Measurements from ENCODE around the gene ZDHHC4. TPM values are rescaled to one million over a fixed set of nuclear protein-coding genes. Genes with fewer than 3 reads are reported as not detected.

The ZDHHC4 gene
- total and polyA plus RNA-seq, 2 of the 13 experiments (the other 11 are each of a cell fraction or from before 2014, with no cell fraction given): 83.2 to 188 TPM

GRCh38 chr7:6637544-6638229, 60.4 kb downstream of the ZDHHC4 start (continued):
- TF ChIP-seq CTCF (CRISPR knock-in tag; IDR thresholded peaks at IDR 0.05) (peak; percentile 65), ZFAT (CRISPR knock-in tag; conservative IDR thresholded peaks at IDR 0.05) (no peak), SP4 (CRISPR knock-in tag; IDR thresholded peaks at IDR 0.05) (no peak), ZNF207 (IDR thresholded peaks at IDR 0.05; ENCODE audit: borderline replicate concordance) (no peak), ZBED4 (CRISPR knock-in tag; IDR thresholded peaks at IDR 0.05; ENCODE audit: borderline replicate concordance) (no peak), ZNF574 (CRISPR knock-in tag; IDR thresholded peaks at IDR 0.05) (peak; percentile 68), ZNF12 (CRISPR knock-in tag; IDR thresholded peaks at IDR 0.05) (no peak), PHF20 (CRISPR knock-in tag; IDR thresholded peaks at IDR 0.05) (no peak), HIVEP1 (CRISPR knock-in tag; IDR thresholded peaks at IDR 0.05) (0 out of 2 replicates have a peak, but pooled peaks have one; percentile 32), HOXA3 (CRISPR knock-in tag; IDR thresholded peaks at IDR 0.05) (0 out of 2 replicates have a peak, but pooled peaks have one; percentile 27), TEAD2 (CRISPR knock-in tag; IDR thresholded peaks at IDR 0.05) (no peak), MLXIP (CRISPR knock-in tag; IDR thresholded peaks at IDR 0.05; ENCODE audit: borderline replicate concordance) (no peak), RAD21 (CRISPR knock-in tag; IDR thresholded peaks at IDR 0.05) (peak; percentile 68), PTBP1 (IDR thresholded peaks at IDR 0.05; ENCODE audit: low read depth, low read length, poor library complexity, severe bottlenecking) (no peak), ZNF737 (CRISPR knock-in tag; IDR thresholded peaks at IDR 0.05; ENCODE audit: borderline replicate concordance) (no peak), SNRNP70 (IDR thresholded peaks at IDR 0.05; ENCODE audit: low read depth, low read length) (no peak), ZNF788 (CRISPR knock-in tag; IDR thresholded peaks at IDR 0.05; ENCODE audit: borderline replicate concordance) (no peak), TCF7 (IDR thresholded peaks at IDR 0.05; ENCODE audit: low read depth) (no peak), XRCC5 (optimal IDR thresholded peaks at IDR 0.05; ENCODE audit: low read length) (peak; percentile 75)
